Vagina (tissue), 2 donors: Measurements from ENCODE around the gene UQCRC2. TPM values are rescaled to one million over a fixed set of nuclear protein-coding genes. Genes with fewer than 3 reads are reported as not detected.
"Not testable (repeated sequence)": the region's sequence is repeated elsewhere in the genome, so short reads cannot be mapped to it uniquely, and the experiment has no call there.

Experiments
- DNase-seq, 2 donors: peaks; one replicate each; pipeline ENCODE4 v3.0.0-alpha.2; 2017; ENCODE audit errors: extremely low spot score in 2 of 2
- H3K27ac ChIP-seq: fragments of 200-600 bp; sonication (generic); one replicate; pipeline ENCODE4 v1.5.1; 2019
- H3K27me3 ChIP-seq: fragments of 200-600 bp; sonication (generic); one replicate; pipeline ENCODE4 v1.5.1; 2019
- H3K36me3 ChIP-seq, 2 donors: fragments of 200-600 bp; sonication (generic); one replicate each; pipeline ENCODE4 v1.5.1; 2017 to 2019
- H3K4me1 ChIP-seq: fragments of 200-600 bp; sonication (generic); one replicate; pipeline ENCODE4 v1.5.1; 2019
- H3K4me3 ChIP-seq, 2 donors: fragments of 200-600 bp; sonication (generic); 1 replicate in 1 of 2; 2 replicates in 1 of 2; pipeline ENCODE4 v1.5.1; 2016 to 2019
- H3K9me3 ChIP-seq: fragments of 200-600 bp; sonication (generic); one replicate; pipeline ENCODE4 v1.5.1; 2019
- POLR2A ChIP-seq, 2 donors: fragments of 450-650 bp; IDR thresholded peaks; one replicate each; pipeline ENCODE4 v1.6.1; 2017; ENCODE audit warnings: antibody characterized with exemption in 2 of 2, mild to moderate bottlenecking in 2 of 2, moderate library complexity in 2 of 2
- POLR2AphosphoS5 ChIP-seq, 2 donors: sonication (generic); formaldehyde crosslinking; IDR thresholded peaks; one replicate each; pipeline ENCODE4 v1.9.0; 2017; ENCODE audit warnings: antibody characterized with exemption in 2 of 2, mild to moderate bottlenecking in 2 of 2, low read depth in 1 of 2; ENCODE audit not compliant: insufficient read depth in 1 of 2
- intact Hi-C: fragments of 100-400 bp; cut with DNase I; formaldehyde crosslinking; loops from one replicate; pipeline ENCODE4 v1.15.1; 2023
- total RNA-seq: library from RNA; depleted of rRNA; stranded (reverse); fragments of >200 nt; gene quantifications from one replicate; pipeline ENCODE4 v1.2.3, GENCODE V29; 2016
- TF ChIP-seq, protein P1 (sequence below), 3 experiments: fragments of 450-650 bp in 2 of 3; fragments of 200-600 bp in 1 of 3; sonication (generic) in 1 of 3; IDR thresholded peaks; one replicate each; pipeline ENCODE4 v1.5.1; 2017 to 2019; ENCODE audit warnings: antibody characterized with exemption in 3 of 3, mild to moderate bottlenecking in 2 of 3, moderate library complexity in 2 of 3

Gene UQCRC2
- total RNA-seq, 1 donor from 2014 or later = 155 TPM

GRCh38 chr16:21994856-21995465 lies 41.8 kb downstream of the UQCRC2 start:
- intact Hi-C loops = no loop called here
- no peak for TF ChIP-seq POLR2A (IDR thresholded peaks at IDR 0.05)
- TF ChIP-seq, protein P1, sequence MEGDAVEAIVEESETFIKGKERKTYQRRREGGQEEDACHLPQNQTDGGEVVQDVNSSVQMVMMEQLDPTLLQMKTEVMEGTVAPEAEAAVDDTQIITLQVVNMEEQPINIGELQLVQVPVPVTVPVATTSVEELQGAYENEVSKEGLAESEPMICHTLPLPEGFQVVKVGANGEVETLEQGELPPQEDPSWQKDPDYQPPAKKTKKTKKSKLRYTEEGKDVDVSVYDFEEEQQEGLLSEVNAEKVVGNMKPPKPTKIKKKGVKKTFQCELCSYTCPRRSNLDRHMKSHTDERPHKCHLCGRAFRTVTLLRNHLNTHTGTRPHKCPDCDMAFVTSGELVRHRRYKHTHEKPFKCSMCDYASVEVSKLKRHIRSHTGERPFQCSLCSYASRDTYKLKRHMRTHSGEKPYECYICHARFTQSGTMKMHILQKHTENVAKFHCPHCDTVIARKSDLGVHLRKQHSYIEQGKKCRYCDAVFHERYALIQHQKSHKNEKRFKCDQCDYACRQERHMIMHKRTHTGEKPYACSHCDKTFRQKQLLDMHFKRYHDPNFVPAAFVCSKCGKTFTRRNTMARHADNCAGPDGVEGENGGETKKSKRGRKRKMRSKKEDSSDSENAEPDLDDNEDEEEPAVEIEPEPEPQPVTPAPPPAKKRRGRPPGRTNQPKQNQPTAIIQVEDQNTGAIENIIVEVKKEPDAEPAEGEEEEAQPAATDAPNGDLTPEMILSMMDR (IDR thresholded peaks at IDR 0.05) = no peak
- TF ChIP-seq POLR2AphosphoS5 (IDR thresholded peaks at IDR 0.05; ENCODE audit: insufficient read depth in 1 of 2, low read depth in 1 of 2) = no peak
- no peak for DNase-seq
- H3K9me3 ChIP-seq = no peaks in the 10 kb centered on the region
- no peak overlapping the region for H3K4me3 ChIP-seq
- H3K27me3 ChIP-seq = no peaks in the 10 kb centered on the region
- H3K36me3 ChIP-seq = no peaks in the 10 kb centered on the region
- H3K27ac ChIP-seq = no peak overlapping the region
- peaks cover 12% of the 10 kb centered on the region for H3K4me1 ChIP-seq

DNA sequence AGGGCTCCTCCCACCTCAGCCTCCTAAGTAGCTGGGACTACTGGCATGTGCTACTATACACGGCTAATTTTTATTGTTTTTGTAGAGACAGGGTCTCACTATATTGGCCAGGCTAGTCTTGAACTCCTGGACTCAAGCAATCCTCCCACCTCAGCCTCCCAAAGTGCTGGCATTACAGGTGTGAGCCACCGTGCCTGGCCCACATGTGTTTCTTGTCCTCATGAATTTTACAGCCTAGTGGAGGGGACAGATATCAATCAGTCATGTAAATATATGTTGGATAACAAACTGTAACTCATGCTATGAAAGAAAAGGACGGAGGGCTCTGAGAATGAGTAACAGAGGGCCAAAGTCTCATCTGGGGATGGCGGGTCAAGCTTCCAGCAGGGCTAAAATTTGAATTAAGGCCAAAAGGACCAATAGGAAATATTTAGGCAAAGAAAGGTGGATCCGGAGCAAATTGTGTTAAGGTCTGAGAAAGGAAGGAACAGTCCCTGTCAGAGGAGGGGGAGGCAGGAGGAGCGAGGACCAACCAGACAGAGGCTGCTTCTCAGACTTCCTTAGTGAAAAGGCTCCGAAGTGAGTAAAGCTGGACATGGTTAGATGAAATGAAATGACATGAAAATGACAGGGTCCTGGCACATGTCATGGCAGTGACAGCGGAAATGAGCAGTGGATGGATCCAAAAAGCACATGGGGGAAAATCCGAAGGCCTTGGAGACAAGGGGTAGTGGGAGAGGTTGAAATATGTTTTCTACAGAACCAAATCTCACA lies 43.9 kb downstream of the UQCRC2 start:
- no peak for TF ChIP-seq POLR2A (IDR thresholded peaks at IDR 0.05)
- TF ChIP-seq, protein P1 (IDR thresholded peaks at IDR 0.05) = no peak
- TF ChIP-seq POLR2AphosphoS5 (IDR thresholded peaks at IDR 0.05; ENCODE audit: insufficient read depth in 1 of 2, low read depth in 1 of 2) = no peak
- Histone ChIP-seq H3K4me3 (no peak overlapping the region), H3K27ac (no peak overlapping the region), H3K4me1 (peaks cover 15% of the 10 kb centered on the region), H3K27me3 (no peaks in the 10 kb centered on the region), H3K9me3 (no peaks in the 10 kb centered on the region), H3K36me3 (no peaks in the 10 kb centered on the region)
- no peak for DNase-seq
- intact Hi-C loops = no loop called here

DNA sequence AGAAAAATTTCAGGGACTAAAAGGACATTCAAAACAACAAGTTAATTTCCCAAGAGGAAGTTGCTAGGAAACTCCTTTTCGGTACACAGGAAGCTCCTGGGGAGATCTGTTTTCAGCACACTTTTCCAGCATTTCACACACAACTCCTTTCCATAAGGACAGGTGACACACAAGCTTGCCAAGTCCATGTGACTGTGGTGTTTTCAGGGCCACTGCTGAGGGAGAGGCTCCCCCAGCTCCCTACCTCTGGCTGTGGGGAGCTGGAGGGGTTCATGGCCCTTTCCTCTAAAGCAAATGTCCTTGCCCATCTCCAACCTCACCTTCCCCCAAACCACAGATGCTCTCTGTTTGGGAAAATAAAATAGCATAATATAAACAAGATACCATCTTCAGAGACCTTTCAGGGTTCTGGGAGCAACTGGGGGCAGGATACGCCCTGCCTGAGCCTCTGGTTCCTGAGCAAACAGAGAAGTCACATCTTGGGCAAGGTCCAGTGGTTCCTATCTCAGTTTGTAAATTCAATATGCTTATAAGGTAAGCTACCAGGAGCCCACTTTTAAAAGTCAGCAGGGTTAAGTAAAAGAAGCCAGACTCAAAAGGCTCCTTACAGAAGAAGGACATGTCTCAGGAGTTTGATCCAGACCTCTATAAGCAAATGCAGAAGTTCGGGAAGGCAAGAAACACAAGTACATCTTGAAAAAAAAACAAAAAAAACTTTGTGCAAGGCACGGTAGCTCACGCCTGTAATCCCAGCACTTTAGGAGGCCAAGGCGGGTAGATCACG lies 44.7 kb downstream of the UQCRC2 start:
- intact Hi-C loops = no loop called here
- no peak overlapping the region for H3K4me3 ChIP-seq
- no peak for DNase-seq
- no peaks in the 10 kb centered on the region for H3K36me3 ChIP-seq
- H3K9me3 ChIP-seq = no peaks in the 10 kb centered on the region
- peaks cover 15% of the 10 kb centered on the region for H3K4me1 ChIP-seq
- no peaks in the 10 kb centered on the region for H3K27me3 ChIP-seq
- TF ChIP-seq POLR2AphosphoS5 (IDR thresholded peaks at IDR 0.05; ENCODE audit: insufficient read depth in 1 of 2, low read depth in 1 of 2) (no peak), POLR2A (IDR thresholded peaks at IDR 0.05) (no peak)
- TF ChIP-seq, protein P1 (IDR thresholded peaks at IDR 0.05) = no peak
- no peak overlapping the region for H3K27ac ChIP-seq

GRCh38 chr16:22001591-22001990 lies 48.4 kb downstream of the UQCRC2 start:
- Histone ChIP-seq H3K9me3 (no peaks in the 10 kb centered on the region), H3K27ac (no peak overlapping the region), H3K27me3 (no peaks in the 10 kb centered on the region), H3K36me3 (no peaks in the 10 kb centered on the region), H3K4me3 (no peak overlapping the region), H3K4me1 (peaks cover 15% of the 10 kb centered on the region)
- TF ChIP-seq POLR2A (IDR thresholded peaks at IDR 0.05) (no peak), POLR2AphosphoS5 (IDR thresholded peaks at IDR 0.05; ENCODE audit: insufficient read depth in 1 of 2, low read depth in 1 of 2) (no peak)
- TF ChIP-seq, protein P1 (IDR thresholded peaks at IDR 0.05) = no peak
- intact Hi-C loops = loop anchor here (5.0 kb wide), 2 partner anchors 71 to 186 kb away; no protein-coding TSS in a partner anchor
- no peak for DNase-seq

DNA sequence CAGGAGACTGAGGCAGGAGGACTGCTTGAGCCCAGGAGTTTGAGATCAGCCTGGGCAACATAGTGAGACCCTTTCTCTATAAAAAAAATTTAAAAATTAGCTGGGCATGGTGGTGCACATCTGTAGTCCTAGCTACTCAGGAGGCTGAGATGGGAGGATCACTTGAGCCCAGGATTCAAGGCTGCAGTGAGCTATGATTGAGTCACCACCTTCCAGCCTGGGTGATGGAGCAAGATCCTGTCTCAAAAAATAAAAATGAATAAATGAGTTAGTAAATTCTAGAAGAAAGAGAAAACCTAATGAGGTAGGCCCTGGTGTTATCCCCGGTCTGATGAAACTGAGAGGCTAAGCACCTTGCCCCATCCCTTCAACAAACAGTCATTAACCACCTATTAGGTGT lies 48.9 kb downstream of the UQCRC2 start:
- H3K27ac ChIP-seq, H3K9me3 ChIP-seq, H3K36me3 ChIP-seq, H3K4me3 ChIP-seq, H3K27me3 ChIP-seq, DNase-seq: not testable (repeated sequence)
- H3K4me1 ChIP-seq = peaks cover 18% of the 10 kb centered on the region
- intact Hi-C loops = loop anchor here (5.0 kb wide), 2 partner anchors 70 to 185 kb away; no protein-coding TSS in a partner anchor
